ENCODE results near the gene SDK1.

Gene SDK1

DNA sequence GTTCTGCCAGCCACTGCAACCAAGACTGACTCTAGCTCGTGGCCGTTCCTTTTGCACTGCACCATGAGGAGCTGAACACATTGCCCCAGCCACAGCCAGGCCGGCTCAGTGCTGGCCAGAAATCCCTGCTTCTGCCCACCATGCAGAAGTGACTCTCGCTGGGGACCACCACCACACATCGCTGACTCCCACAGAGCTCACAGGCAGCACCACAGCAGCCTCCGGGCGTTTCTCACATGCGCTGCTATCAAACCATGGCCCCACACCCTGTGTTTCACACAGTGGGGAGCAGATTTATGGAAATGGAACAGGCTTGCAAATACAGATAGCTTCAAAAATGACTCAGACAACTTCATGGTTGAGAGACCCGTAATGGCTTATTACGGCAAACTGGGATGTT is 15.4 kb upstream of the SDK1 start:
- no peak for DNase-seq

DNA sequence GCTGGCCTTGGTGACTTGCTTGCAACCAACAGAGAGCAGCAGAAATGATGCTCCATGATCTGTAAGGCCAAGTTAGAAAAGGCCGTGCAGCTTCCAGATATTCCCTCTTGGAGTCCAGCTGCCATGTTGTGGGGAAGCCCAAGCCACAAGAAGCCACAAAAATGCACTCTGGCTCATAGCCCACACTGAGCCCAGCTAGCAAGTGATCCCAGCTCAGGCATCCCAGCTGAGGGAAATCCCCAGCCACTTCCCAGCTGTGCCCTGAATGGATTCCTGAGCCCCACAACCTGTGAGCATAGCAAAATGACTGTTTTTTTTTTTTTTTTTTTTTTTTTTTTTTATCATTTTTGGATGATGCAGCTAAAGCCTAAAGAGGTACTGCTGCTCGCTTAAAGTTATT is 11.1 kb upstream of the SDK1 start:
- DNase-seq, result no peak

DNA sequence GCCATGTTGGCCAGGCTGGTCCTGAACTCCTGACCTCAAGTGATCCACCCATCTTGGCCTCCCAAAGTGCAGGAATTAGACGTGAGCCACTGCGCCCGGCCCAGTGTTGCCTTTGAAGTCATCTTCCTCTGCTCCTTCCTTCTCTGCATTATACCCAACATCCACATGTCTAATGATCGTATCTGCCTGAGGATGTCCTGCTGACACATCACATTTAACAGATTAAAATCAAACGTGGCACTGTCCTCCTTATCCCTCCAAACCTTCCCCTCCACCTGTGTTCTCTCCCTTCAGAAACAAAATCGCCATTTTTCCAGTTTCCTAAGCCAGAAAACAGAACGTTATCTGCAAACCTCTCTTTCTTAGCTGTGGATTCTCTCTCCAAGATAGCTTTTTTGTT is 8.4 kb upstream of the SDK1 start:
- no peak for DNase-seq

GRCh38 chr7:3294432-3295100 is 6.5 kb upstream of the SDK1 start:
- DNase-seq, result no peak

DNA sequence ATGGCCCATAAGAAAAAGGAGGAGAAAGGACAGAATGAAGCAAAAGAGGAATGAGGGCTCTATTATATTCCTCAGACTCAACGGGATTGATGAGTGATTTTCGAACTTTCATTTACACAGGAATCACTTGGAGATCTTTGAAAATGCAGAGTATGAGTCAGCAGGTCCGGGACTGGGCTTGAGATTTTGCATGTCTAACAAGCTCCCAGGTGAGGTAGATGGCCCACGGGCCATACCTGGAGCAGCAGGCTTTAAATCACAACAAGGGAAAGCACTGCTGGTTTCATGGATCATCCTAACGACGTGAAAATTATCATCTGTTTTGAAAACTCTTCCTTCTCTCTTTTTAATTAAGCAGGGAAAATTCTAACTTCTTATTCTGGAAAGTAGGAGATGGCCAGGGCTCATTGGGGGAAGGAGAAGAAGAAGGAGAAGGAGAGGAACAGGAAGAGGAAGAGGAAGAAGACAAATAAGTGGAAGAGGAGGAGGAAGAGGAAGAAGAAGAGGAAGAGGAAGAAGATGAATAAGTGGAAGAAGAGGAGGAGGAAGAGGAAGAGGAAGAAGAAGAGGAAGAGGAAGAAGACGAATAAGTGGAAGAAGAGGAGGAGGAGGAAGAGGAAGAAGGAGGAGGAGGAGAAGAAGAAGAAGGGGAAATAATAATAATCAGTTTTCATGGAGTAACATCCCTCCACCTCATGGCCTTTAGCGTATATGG is 3.8 kb upstream of the SDK1 start:
- DNase-seq, result no peak

GRCh38 chr7:3300221-3300650 is 816 bp upstream of the SDK1 start:
- no peak for DNase-seq

- DNase-seq, result no peak
Measured at GRCh38 chr7:3301449-3301731, 338 bp downstream of the SDK1 start.

DNA sequence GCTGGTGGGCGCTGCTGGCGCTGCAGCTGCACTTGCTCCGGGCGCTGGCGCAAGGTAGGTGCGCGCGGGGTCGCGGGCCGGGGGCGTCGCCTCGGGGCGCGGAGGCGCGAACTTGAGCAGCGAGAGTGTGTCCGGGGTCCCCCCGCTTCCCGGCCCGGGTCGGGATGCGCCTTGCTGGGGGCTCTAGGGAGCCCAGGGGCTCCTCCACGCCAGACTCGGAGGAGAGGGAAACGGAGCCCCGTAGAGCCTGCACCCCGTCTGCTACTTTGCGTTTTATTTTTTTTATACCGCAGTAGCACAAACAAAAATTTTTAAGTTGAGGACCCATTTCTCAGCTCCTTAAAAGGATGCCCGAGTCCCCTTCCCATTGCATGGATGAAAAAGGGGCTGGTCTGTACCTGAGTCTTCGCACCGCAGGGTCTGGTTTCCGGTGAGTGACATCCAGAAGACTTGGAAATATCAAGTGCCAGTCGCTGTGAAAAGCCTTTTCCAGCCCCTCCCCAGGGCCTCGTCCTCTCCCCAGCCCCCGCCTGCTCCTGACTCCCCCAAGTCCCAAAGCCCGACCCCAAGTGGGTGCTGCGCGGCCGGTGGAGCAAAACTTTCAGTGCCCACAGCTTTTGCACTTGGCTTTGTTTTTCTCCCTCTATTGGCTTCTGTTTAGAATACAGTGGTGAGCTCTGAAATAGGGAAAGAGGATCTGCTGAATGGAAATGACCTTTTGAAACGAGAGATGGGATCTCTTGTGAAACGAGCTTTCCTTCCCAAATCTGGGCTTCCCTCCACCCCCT is 973 bp downstream of the SDK1 start:
- DNase-seq, result no peak

DNA sequence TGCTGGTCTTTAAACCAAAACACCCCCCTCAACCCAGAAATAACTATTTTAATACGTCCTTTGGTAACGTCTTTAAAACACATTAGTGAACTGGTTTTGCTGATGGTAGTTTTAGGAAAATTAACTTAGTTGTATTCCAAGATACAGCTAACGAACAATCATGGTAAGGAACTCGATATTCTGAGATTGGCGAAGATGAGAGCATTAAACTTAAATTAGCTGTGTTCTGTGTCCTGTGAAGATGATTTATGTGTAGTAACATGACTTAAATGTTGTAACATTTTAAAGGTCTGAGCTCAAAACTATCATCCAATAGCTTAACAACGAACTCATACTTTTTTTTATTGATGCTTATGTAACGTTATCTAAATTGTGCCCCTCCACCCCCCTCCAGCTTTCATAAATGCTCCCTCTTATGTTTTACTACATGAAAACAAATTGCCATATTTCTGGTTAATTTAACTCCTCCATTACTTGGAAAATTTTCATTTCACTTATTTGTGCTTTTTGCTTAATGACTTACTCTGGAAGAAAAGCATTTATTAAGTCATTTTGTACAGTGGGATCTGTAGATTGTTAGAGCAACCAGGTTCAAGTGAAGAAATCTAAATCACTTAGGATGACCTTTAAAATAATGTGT is 1.7 kb downstream of the SDK1 start:
- DNase-seq, result no peak

- DNase-seq, result no peak
Measured at GRCh38 chr7:3304131-3304530, 3.1 kb downstream of the SDK1 start.

- DNase-seq, result no peak
Measured at GRCh38 chr7:3307435-3307834, 6.4 kb downstream of the SDK1 start.

- no peak for DNase-seq
Measured at GRCh38 chr7:3309140-3309539, 8.1 kb downstream of the SDK1 start.

- DNase-seq, result no peak
Measured at GRCh38 chr7:3309956-3310355, 8.9 kb downstream of the SDK1 start.

GRCh38 chr7:3310884-3311283 is 9.8 kb downstream of the SDK1 start:
- no peak for DNase-seq

DNA sequence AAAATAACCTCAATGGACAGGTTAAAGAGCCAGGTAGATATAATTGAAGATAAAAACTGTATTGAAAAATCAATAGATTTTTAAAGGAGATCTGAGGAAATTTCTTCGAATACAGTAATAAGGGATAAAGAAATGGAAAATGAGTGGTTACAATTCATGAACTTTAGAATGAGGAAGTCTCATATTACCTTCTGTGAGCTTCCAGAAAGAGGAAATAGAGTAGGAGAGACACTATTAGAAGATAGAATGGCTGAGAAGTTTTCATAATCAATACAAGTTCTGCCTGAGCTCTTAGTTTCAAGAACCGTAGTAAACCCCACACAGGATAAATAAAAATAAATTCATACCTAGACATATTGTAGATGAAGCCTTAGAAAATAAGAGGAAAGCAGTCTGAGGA is 11.5 kb downstream of the SDK1 start:
- DNase-seq, result no peak

DNA sequence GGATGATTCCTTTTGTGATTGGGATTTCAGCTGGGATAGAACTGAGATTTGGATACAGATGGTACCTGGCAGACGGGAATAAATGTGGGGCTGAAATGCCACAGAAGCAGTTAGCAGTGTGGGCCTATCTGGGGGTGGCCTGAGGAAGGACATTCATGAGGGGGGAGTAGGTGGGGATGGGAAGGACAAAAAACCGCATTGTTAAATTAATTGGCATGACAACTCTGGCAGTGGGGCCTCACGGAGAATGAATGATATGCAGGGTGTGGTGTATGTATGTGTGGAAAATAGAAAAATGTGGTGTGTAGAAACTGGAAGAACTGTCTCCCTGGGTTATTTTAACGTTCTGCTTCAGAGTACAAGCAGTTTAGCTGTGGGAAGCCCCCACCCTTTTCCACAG is 17.8 kb downstream of the SDK1 start:
- no peak for DNase-seq

DNA sequence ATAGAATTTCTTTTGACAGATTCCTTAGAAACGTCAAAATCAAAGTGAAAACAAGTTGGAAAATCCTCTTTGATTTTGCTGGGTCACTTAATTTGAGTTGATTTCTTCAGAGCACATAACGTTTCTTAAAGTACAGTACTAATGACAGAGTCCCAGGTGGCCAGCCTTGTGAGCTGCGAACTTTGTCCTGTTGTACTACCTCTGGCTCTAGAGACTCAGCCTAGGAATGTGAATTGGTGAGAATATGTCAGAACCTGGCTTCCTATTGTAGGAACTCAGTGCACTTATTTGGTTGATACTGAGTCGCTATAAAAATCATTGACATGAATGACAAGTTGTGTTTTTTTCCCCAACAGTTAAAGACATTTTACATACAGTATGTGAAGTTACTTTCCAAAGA is 20.2 kb downstream of the SDK1 start:
- no peak for DNase-seq

GRCh38 chr7:3321745-3322144 is 20.7 kb downstream of the SDK1 start:
- DNase-seq, result no peak

DNA sequence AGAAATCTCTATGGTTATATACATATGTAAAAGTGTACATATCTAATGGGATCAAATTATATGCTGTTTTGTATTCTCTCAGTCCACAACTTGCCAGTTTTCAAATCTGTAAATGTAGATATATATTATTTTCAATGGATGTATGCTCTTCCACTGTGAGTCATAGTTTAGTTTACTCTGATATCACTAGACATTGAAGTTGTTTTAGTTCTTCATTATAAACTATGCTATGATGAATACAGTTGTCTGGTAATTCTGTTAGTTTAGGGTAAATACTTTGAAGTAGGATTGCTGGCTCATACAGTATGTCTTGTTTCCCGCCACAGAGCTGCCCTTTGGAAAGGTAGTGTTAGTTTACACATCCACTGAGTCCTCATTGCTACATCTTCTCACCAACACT is 25.2 kb downstream of the SDK1 start:
- no peak for DNase-seq

GRCh38 chr7:3327099-3327498 is 26.0 kb downstream of the SDK1 start:
- DNase-seq, result no peak

GRCh38 chr7:3327655-3328054 is 26.6 kb downstream of the SDK1 start:
- no peak for DNase-seq

GRCh38 chr7:3332308-3332707 is 31.3 kb downstream of the SDK1 start:
- no peak for DNase-seq

- no peak for DNase-seq
Measured at GRCh38 chr7:3333861-3334260, 32.8 kb downstream of the SDK1 start.

Data from activated effector memory CD4-positive, alpha-beta T cell treated with anti-CD3 and anti-CD28 coated beads, Interleukin-2, amount 50 U/mL, for 16 hours (primary cell).